ENCODE results near the gene SCGN. TPM values are rescaled to one million over a fixed set of nuclear protein-coding genes. Genes with fewer than 3 reads are reported as not detected.

The SCGN gene
- total RNA-seq, 1 experiment from 2014 or later = not detected

GRCh38 chr6:25671652-25672051 lies 19.6 kb downstream of the SCGN start:
- Histone ChIP-seq H3K4me1 (replicated peaks; ENCODE audit: insufficient read depth) (0 out of 2 replicates have a peak, but pooled peaks cover 3% of the 10 kb centered on the region), H3K9me2 (ENCODE audit: insufficient read depth) (no peaks in the 10 kb centered on the region), H3K36me3 (ENCODE audit: low read depth) (no peaks in the 10 kb centered on the region), H3K79me2 (ENCODE audit: low read depth) (no peaks in the 10 kb centered on the region), H3F3A (ENCODE audit: insufficient read depth, low read depth) (no peaks in the 10 kb centered on the region), H4K20me1 (ENCODE audit: insufficient read depth) (no peaks in the 10 kb centered on the region), H3K9me3 (ENCODE audit: insufficient read depth, low read depth) (no peaks in the 10 kb centered on the region), H3K4me3 (no peak overlapping the region), H3K27me3 (ENCODE audit: insufficient read depth, low read depth) (no peaks in the 10 kb centered on the region), H3K4me2 (no peak overlapping the region), H2AFZ (no peak overlapping the region), H3K27ac (no peak overlapping the region)
- CTCF ChIA-PET = interaction anchor here (1.1 kb wide), 1 partner anchor 46 kb away, joined by 6 read pairs; no protein-coding TSS in a partner anchor
- TF ChIP-seq CTCF (conservative IDR thresholded peaks at IDR 0.05) = no peak
- TF ChIP-seq EZH2 (IDR thresholded peaks at IDR 0.05; ENCODE audit: low read depth) = no peak
- intact Hi-C loops (cut with micrococcal nuclease; ENCODE audit: unreplicated experiment) = no loop called here
- POLR2A ChIA-PET (ENCODE audit: unreplicated experiment) = interaction anchor here (0.5 to 1.0 kb wide), 3 partner anchors 34 to 1497 kb away, joined by 3 read pairs; no protein-coding TSS in a partner anchor
- BruUV-seq (replicated peaks) = no TSS peak
- no peak for DNase-seq

- CTCF ChIA-PET = no interaction called here
- H3K9me3 ChIP-seq (ENCODE audit: insufficient read depth, low read depth) = no peaks in the 10 kb centered on the region
- POLR2A ChIA-PET (ENCODE audit: unreplicated experiment) = no interaction called here
- no peak overlapping the region for H2AFZ ChIP-seq
- no peak overlapping the region for H3K4me2 ChIP-seq
- H3K27ac ChIP-seq = no peak overlapping the region
- H3K9me2 ChIP-seq (ENCODE audit: insufficient read depth) = no peaks in the 10 kb centered on the region
- 0 out of 2 replicates have a peak, but pooled peaks cover 3% of the 10 kb centered on the region for H3K4me1 ChIP-seq (replicated peaks; ENCODE audit: insufficient read depth)
- H4K20me1 ChIP-seq (ENCODE audit: insufficient read depth) = no peaks in the 10 kb centered on the region
- no peaks in the 10 kb centered on the region for H3K27me3 ChIP-seq (ENCODE audit: insufficient read depth, low read depth)
- H3K36me3 ChIP-seq (ENCODE audit: low read depth) = no peaks in the 10 kb centered on the region
- no TSS peak for BruUV-seq (replicated peaks)
- H3K79me2 ChIP-seq (ENCODE audit: low read depth) = no peaks in the 10 kb centered on the region
- DNase-seq = no peak
- no peaks in the 10 kb centered on the region for H3F3A ChIP-seq (ENCODE audit: insufficient read depth, low read depth)
- intact Hi-C loops (cut with micrococcal nuclease; ENCODE audit: unreplicated experiment) = no loop called here
- no peak overlapping the region for H3K4me3 ChIP-seq
- no peak for TF ChIP-seq CTCF (conservative IDR thresholded peaks at IDR 0.05)
- TF ChIP-seq EZH2 (IDR thresholded peaks at IDR 0.05; ENCODE audit: low read depth) = no peak
These were observed 23.2 kb downstream of the SCGN start for GRCh38 chr6:25675167-25675566.

- Histone ChIP-seq H3K79me2 (ENCODE audit: low read depth) (no peaks in the 10 kb centered on the region), H3K4me2 (no peak overlapping the region), H3K36me3 (ENCODE audit: low read depth) (no peaks in the 10 kb centered on the region), H3K4me1 (replicated peaks; ENCODE audit: insufficient read depth) (no peaks in the 10 kb centered on the region), H4K20me1 (ENCODE audit: insufficient read depth) (no peaks in the 10 kb centered on the region), H3K27ac (no peak overlapping the region), H3K9me2 (ENCODE audit: insufficient read depth) (no peaks in the 10 kb centered on the region), H3F3A (ENCODE audit: insufficient read depth, low read depth) (no peaks in the 10 kb centered on the region), H2AFZ (no peak overlapping the region), H3K4me3 (no peak overlapping the region), H3K27me3 (ENCODE audit: insufficient read depth, low read depth) (no peaks in the 10 kb centered on the region), H3K9me3 (ENCODE audit: insufficient read depth, low read depth) (no peaks in the 10 kb centered on the region)
- intact Hi-C loops (cut with micrococcal nuclease; ENCODE audit: unreplicated experiment) = no loop called here
- TF ChIP-seq EZH2 (IDR thresholded peaks at IDR 0.05; ENCODE audit: low read depth) (no peak), CTCF (conservative IDR thresholded peaks at IDR 0.05) (no peak)
- ChIA-PET CTCF (no interaction called here), POLR2A (ENCODE audit: unreplicated experiment) (no interaction called here)
- no TSS peak for BruUV-seq (replicated peaks)
- no peak for DNase-seq
These were observed 24.8 kb downstream of the SCGN start for GRCh38 chr6:25676775-25677174.

Measured in PC-9 (cell line).